NCI-H146 treated with DMSO at 0.1 percent for 48 hours (cell line): ENCODE data around the gene TMEM9B.
"Not testable (repeated sequence)": the region's sequence is repeated elsewhere in the genome, so short reads cannot be mapped to it uniquely, and the experiment has no call there.

Experiments
- DNase-seq: peaks from one replicate; lab custom pipeline; 2025; ENCODE audit not compliant: unreplicated experiment; lab: John Stamatoyannopoulos, UW

TMEM9B gene

DNA sequence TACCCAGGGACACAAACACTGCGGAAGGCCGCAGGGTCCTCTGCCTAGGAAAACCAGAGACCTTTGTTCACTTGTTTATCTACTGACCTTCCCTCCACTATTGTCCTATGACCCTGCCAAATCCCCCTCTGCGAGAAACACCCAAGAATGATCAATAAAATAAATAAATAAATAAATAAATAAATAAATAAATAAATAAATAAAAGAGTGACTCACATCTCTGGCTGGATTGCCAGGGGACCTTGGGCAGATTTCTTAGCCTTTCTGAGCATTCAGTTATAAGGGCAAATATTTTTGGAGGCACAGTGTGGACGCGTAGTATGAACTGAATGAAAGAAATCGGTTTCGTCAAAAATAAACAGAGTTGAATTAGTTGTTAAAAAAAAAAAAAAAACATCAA is 15.1 kb upstream of the TMEM9B start:
- not testable (repeated sequence) for DNase-seq

DNA sequence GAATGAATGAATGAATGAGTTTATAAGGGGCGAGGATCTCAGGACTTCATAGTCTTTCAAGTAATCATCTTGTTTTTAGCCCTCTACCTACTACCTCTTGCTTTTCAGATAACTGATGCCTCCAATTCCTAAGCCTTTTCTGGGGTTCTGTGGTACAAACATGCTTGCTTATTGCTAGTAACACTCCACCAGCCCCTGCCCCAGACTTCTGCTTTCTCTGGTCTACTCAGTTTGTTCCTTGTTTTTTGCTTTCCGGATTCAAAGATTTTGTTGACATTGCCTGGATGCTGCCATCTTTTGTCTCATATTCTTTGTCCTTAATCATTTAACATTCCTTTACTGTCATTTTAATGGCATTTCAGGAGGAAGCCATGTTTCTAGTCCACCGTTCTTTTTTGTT is 8.9 kb upstream of the TMEM9B start:
- DNase-seq: no peak

DNA sequence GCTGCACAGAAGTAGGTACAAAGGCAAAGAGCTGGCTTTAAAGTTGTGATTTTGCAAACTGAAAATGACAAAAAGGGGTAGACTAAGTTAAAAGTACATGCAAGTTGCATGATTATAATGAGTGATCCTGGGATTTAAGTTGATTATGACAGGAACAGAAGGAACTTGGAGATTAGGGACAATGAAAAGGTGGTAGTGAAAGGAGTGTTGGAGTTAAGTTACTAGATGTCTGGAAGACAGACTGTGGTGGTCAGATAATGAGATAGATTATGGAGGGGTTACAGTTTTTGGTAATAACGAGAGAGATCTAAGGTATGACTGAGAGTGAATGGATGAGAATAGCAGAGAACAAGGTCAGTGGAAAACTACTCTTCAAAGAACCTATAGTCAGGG is 7.7 kb upstream of the TMEM9B start:
- DNase-seq: no peak

- no peak for DNase-seq
Measured at GRCh38 chr11:8971196-8971923, 7.1 kb upstream of the TMEM9B start.

DNA sequence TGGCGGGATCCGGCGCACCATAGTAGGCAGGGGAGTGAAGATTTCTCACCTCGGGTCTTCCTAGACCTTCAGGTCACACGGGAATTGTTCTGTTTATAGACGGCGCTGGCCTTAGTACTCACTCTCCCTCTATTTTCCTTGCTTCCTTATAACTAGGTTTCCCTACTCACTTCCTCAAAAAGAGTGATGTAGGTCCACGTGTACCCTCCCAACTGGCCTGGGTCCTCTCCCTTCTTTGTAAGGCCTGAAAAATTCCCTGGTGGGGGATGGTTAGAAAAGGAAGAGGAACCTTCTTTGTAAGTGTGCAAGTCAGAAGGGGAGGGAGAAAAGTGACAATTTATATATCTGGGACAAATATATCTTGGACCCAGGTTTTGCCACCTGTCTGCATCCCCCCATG is 2.9 kb upstream of the TMEM9B start:
- no peak for DNase-seq

DNA sequence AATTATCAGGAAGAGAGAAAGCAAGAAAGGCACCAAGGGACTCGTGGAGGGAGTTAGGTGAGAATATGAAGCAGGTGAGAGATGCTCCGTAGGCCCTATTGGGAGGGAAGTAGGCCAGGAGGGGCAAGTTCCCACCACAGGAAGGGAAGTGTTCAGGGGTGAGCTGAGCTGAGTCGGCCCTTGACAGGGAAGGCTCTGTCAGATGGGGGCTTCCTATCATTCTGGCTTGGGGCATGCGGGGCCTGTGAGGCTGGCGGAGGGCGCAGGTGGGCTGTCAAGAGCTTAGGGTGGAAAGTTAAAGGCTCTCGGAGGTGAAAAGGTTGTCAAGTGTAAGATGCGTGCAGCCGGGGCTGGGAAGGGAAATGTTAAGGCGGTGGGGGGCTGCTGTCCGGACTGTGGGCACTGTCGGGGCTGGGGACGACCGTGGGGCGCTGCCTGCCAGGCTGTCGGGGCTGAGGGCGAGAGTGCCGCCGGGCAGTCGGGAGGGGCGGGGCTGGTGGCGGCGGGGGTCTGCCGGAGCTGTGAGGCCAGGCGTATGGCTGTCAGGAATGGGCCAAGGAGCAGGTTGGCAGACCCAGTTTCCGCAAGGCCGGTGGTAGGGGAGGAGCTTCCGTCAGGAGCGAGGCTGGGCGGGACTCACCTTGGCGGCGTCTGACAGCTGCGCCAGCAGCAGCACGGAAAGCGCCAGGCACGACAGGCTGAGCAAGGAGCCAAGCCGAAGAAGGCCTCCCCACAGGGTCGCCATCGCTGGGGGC is 496 bp downstream of the TMEM9B start:
- DNase-seq: peak; percentile 78

GRCh38 chr11:8962841-8963240 is 1.4 kb downstream of the TMEM9B start:
- no peak for DNase-seq

- DNase-seq: no peak
Measured at GRCh38 chr11:8961401-8961800, 2.8 kb downstream of the TMEM9B start.

DNA sequence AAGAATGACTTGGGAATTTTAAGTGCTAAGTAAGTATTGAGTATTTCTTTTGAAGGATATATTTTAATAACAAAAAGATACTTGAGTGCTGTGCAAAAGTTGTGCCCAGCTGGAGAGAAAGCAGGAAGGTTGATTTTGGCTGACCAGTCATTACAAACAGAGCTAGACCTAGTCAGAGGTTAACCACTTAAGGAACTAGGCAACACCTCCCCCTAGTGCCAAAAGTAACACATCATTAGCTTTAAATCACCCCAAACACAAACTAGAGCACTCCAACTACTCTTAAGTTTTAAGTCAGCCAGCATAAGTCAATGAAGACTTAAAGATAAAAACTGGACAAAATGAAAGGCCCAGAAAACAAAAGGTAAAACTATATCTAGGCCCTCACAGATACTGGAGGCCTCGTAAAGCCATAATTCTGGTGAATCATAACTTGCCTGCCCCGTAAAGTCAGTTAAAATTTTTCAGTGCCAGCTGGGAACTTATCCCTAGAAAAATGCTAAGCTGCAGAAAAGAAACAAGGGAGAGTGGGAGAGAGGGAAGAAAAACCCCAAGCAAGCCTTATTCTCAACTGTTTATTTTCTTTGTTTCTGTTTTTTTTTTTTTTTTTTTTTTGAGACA is 4.6 kb downstream of the TMEM9B start:
- peak; percentile 47 for DNase-seq

DNA sequence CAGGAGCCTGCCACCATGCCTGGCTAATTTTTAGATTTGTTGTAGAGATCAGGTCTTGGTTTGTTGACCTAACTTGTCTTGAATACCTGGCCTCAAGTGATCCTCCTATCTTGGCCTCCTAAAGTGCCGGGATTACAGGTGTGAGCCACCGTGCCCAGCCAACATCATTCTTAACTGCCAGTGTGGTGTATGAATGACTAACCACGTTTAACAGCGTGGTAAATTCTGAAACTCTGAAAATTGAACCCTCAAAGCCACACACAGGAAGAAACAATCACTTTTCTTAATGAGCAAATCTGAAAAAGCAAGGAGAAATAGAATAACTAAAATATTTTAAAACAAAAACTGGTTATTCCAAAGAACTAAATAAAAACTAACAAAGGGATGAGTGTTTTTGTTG is 7.4 kb downstream of the TMEM9B start:
- no peak for DNase-seq

GRCh38 chr11:8948886-8949285 is 15.4 kb downstream of the TMEM9B start:
- no peak for DNase-seq

GRCh38 chr11:8947230-8947943 is 16.9 kb downstream of the TMEM9B start:
- no peak for DNase-seq

DNA sequence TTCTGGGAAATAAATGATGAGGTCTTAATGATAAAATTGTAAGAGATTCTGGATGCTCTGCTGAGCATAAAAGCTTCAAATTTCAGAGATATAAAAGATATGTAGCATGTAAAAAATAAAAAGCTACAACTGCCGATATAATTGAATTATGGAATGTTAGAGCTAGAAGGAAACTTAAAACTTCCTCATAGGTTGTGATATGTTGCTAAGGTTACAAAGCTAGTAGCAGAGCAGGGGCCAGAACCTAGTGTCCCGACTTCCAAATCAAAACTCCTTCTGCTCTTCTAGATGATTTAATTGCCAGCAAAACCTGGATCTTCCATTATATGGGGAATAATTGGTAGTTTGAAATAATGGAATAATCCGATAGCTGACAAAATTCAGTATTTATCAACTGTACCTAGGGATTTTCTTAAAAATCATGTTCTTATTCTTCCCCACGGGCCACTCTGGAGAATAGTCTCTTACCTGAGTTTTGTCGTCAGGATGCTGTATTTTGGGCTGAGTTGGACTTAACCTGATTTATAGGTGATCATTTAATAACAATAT is 21.6 kb downstream of the TMEM9B start, which contains the start of gene ASCL3:
Gene ASCL3 (minus strand): TSS at position 499 of the 549 bp plus-strand sequence. CDS start 4,855 bp downstream, outside the sequence.
- DNase-seq: no peak

GRCh38 chr11:8941341-8942103 is 22.7 kb downstream of the TMEM9B start:
- DNase-seq: no peak

DNA sequence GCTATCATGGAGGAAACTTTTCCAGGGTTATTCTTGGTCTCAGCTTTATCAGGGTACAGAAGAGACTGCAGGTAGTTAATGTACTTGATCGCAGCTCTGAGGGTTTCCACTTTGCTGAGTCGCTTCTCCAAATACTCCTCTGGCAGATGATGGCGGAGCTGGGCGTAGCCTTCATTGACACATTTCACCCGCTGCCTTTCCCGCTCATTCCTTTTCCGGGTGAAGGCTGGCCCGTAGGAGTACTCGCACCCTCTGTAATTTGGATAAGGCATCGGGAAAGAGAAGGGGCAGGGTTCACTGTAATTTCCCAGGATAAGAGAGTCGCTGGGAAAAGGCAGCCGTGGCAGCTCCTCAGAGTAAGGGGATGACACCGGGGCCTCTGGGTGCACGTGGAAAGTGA is 26.6 kb downstream of the TMEM9B start:
- no peak for DNase-seq

DNA sequence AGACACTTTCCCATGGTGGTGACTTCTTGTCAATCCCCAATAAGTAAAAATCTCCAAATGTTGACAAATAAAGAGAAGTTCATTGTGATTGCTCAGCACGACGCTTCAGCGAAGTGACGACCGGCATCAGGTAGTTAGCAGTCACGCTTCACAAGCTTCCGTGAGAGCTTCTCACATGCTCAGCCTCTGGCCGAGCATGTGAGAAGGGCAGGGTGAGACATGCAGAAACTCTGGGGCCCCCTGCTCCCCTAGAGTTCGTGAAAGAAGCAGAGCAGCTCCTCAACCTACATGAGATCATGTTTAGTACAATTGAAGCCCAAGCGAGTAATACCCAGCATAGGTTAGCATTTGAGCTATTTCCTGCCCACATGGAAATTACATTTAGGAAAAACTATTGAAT is 27.1 kb downstream of the TMEM9B start:
- no peak for DNase-seq

GRCh38 chr11:8935789-8936188 is 28.5 kb downstream of the TMEM9B start:
- not testable (repeated sequence) for DNase-seq

- no peak for DNase-seq
Measured at GRCh38 chr11:8934742-8935488, 29.3 kb downstream of the TMEM9B start.

DNA sequence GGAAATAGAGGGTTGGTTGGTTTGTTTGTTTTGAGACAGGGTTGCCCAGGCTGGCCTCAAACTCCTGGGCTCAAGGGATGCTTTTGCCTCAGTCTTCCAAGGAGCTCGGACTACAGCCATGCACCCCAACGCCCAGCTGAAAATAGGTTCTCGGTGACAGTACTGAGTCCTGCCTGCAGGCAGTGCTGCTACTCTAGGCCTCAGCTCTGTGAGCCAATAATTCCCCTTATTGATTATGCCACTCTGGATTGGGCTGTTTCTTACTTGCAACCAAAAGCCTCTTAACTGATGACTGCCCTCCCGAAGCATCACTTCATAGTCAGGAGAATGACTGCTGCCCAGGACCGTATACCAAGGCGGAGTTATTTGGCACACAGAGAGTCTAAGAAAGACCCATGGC is 30.3 kb downstream of the TMEM9B start:
- no peak for DNase-seq
